Activated CD4-positive, alpha-beta T cell treated with anti-CD3 and anti-CD28 coated beads for 36 hours (primary cell): ENCODE results near the gene SEMA7A. TPM values are rescaled to one million over a fixed set of nuclear protein-coding genes. Genes with fewer than 3 reads are reported as not detected.
A peak's percentile ranks its signal among the peaks of the same experiment; 100 is the strongest.

ENCODE experiments used
- ATAC-seq: fragments of 200-7000 bp; cut with Tn5 transposase; one replicate; pipeline ENCODE4 v1.10.0; 2021; ENCODE audit warnings: mild to moderate bottlenecking, moderate library complexity
- CTCF ChIA-PET: fragments of 350-600 bp; sonication (Branson Sonifier 250); formaldehyde crosslinking; loops from one replicate; lab custom pipeline; 2021; ENCODE audit warnings: antibody characterized with exemption; lab: Charles Lee
- POLR2A ChIA-PET: fragments of 350-600 bp; sonication (Branson Sonifier 250); formaldehyde crosslinking; loops from one replicate; lab custom pipeline; 2021; ENCODE audit warnings: antibody characterized with exemption, inconsistent platforms; lab: Charles Lee
- DNase-seq: peaks from one replicate; pipeline ENCODE4 v3.0.0-alpha.2; 2020
- H3K27ac Mint-ChIP-seq: one replicate; pipeline ENCODE4 v1.8.0; 2021; ENCODE audit warnings: mixed read lengths
- H3K27me3 Mint-ChIP-seq: one replicate; pipeline ENCODE4 v1.8.0; 2021; ENCODE audit warnings: mixed read lengths
- H3K36me3 Mint-ChIP-seq: one replicate; pipeline ENCODE4 v1.8.0; 2021; ENCODE audit warnings: low read depth, mixed read lengths
- H3K4me1 Mint-ChIP-seq: one replicate; pipeline ENCODE4 v1.8.0; 2021; ENCODE audit warnings: mixed read lengths
- H3K4me3 Mint-ChIP-seq: one replicate; pipeline ENCODE4 v1.8.0; 2021; ENCODE audit warnings: mild to moderate bottlenecking, moderate library complexity, mixed read lengths
- H3K9me3 Mint-ChIP-seq: one replicate; pipeline ENCODE4 v1.8.0; 2021; ENCODE audit warnings: low read depth, mixed read lengths
- intact Hi-C, 2 experiments: fragments of 100-400 bp; cut with DNase I in 1 of 2; cut with micrococcal nuclease in 1 of 2; formaldehyde crosslinking; loops; one replicate each; pipeline versions ENCODE4 v1.14.2 to v1.15.1; 2022 to 2024; cut with DNase I, micrococcal nuclease
- total RNA-seq, 2 experiments: library from RNA; stranded (reverse); gene quantifications; one replicate each; pipeline ENCODE4 v1.2.3, GENCODE V29; 2021

The SEMA7A gene
- total RNA-seq, 2 experiments from 2014 or later = 57.3 to 57.7 TPM

- no peak overlapping the region for H3K27ac Mint-ChIP-seq
- POLR2A ChIA-PET = interaction anchor here (0.6 kb wide), 1 partner anchor 33 kb away, joined by 3 read pairs; no protein-coding TSS in a partner anchor
- no peak for ATAC-seq
- no peak for DNase-seq
- no peak overlapping the region for H3K4me3 Mint-ChIP-seq
- intact Hi-C loops = loop anchor here in 1 of 2 experiments (5.0 kb wide), 1 partner anchor 40 kb away; no protein-coding TSS in a partner anchor
- H3K4me1 Mint-ChIP-seq = peaks cover 18% of the 10 kb centered on the region
- no peaks in the 10 kb centered on the region for H3K27me3 Mint-ChIP-seq
- CTCF ChIA-PET = interaction anchor here (0.6 to 1.6 kb wide), 5 partner anchors 11 to 727 kb away, joined by 3 to 8 read pairs (median 5); no protein-coding TSS in a partner anchor
- H3K36me3 Mint-ChIP-seq = peaks cover 38% of the 10 kb centered on the region
- no peaks in the 10 kb centered on the region for H3K9me3 Mint-ChIP-seq
These were observed 18.4 kb upstream of the SEMA7A start for GRCh38 chr15:74451861-74452835.

GRCh38 chr15:74451322-74451721, 17.6 kb upstream of the SEMA7A start:
- H3K4me3 Mint-ChIP-seq = no peak overlapping the region
- no peaks in the 10 kb centered on the region for H3K27me3 Mint-ChIP-seq
- peaks cover 18% of the 10 kb centered on the region for H3K4me1 Mint-ChIP-seq
- ChIA-PET CTCF (interaction anchor here (0.6 to 1.5 kb wide), 4 partner anchors 10 to 728 kb away, joined by 3 to 5 read pairs (median 4); no protein-coding TSS in a partner anchor), POLR2A (interaction anchor here (0.6 kb wide), 1 partner anchor 32 kb away, joined by 3 read pairs; no protein-coding TSS in a partner anchor)
- no peaks in the 10 kb centered on the region for H3K9me3 Mint-ChIP-seq
- H3K36me3 Mint-ChIP-seq = peaks cover 41% of the 10 kb centered on the region
- intact Hi-C loops = loop anchor here in 1 of 2 experiments (5.0 kb wide), 1 partner anchor 41 kb away; no protein-coding TSS in a partner anchor
- no peak overlapping the region for H3K27ac Mint-ChIP-seq
- no peak for DNase-seq
- ATAC-seq = no peak

GRCh38 chr15:74449643-74450205, 16.0 kb upstream of the SEMA7A start:
- POLR2A ChIA-PET = interaction anchor here (0.6 kb wide), 1 partner anchor 11 kb away, joined by 3 read pairs; no protein-coding TSS in a partner anchor
- CTCF ChIA-PET = interaction anchor here (1.0 to 2.4 kb wide), 2 partner anchors 10 to 47 kb away, joined by 3 to 8 read pairs; no protein-coding TSS in a partner anchor
- peaks cover 9% of the 10 kb centered on the region for H3K4me1 Mint-ChIP-seq
- intact Hi-C loops = loop anchor here in 1 of 2 experiments (5.0 kb wide), 1 partner anchor 43 kb away; no protein-coding TSS in a partner anchor
- H3K27ac Mint-ChIP-seq = no peak overlapping the region
- H3K27me3 Mint-ChIP-seq = no peaks in the 10 kb centered on the region
- DNase-seq (no peak), ATAC-seq (no peak)
- H3K4me3 Mint-ChIP-seq = no peak overlapping the region
- no peaks in the 10 kb centered on the region for H3K9me3 Mint-ChIP-seq
- peaks cover 35% of the 10 kb centered on the region for H3K36me3 Mint-ChIP-seq

GRCh38 chr15:74449095-74449494, 15.3 kb upstream of the SEMA7A start:
- Mint-ChIP-seq H3K27me3 (no peaks in the 10 kb centered on the region), H3K4me1 (peaks cover 5% of the 10 kb centered on the region), H3K27ac (no peak overlapping the region), H3K36me3 (peaks cover 31% of the 10 kb centered on the region), H3K9me3 (no peaks in the 10 kb centered on the region), H3K4me3 (no peak overlapping the region)
- POLR2A ChIA-PET = no interaction called here
- ATAC-seq = no peak
- intact Hi-C loops = no loop called here
- no peak for DNase-seq
- CTCF ChIA-PET = interaction anchor here (0.6 to 2.4 kb wide), 3 partner anchors 10 to 130 kb away, joined by 3 to 8 read pairs (median 3); no protein-coding TSS in a partner anchor

- POLR2A ChIA-PET = no interaction called here
- no peak overlapping the region for H3K27ac Mint-ChIP-seq
- peaks cover 24% of the 10 kb centered on the region for H3K36me3 Mint-ChIP-seq
- H3K27me3 Mint-ChIP-seq = no peaks in the 10 kb centered on the region
- DNase-seq = no peak
- intact Hi-C loops = no loop called here
- CTCF ChIA-PET = interaction anchor here (0.9 to 2.1 kb wide), 3 partner anchors 11 to 78 kb away, joined by 3 to 7 read pairs (median 6); partner anchors contain the start of gene CYP11A1
- H3K4me1 Mint-ChIP-seq = no peaks in the 10 kb centered on the region
- no peak overlapping the region for H3K4me3 Mint-ChIP-seq
- H3K9me3 Mint-ChIP-seq = no peaks in the 10 kb centered on the region
- no peak for ATAC-seq
These were observed 12.3 kb upstream of the SEMA7A start for GRCh38 chr15:74445816-74446763.

GRCh38 chr15:74444106-74445062, 10.6 kb upstream of the SEMA7A start:
- Mint-ChIP-seq H3K4me3 (no peak overlapping the region), H3K4me1 (no peaks in the 10 kb centered on the region), H3K27me3 (no peaks in the 10 kb centered on the region), H3K9me3 (no peaks in the 10 kb centered on the region), H3K27ac (no peak overlapping the region), H3K36me3 (peaks cover 20% of the 10 kb centered on the region)
- POLR2A ChIA-PET = no interaction called here
- ATAC-seq = no peak
- CTCF ChIA-PET = interaction anchor here (11.0 to 11.3 kb wide), 2 partner anchors 62 to 71 kb away, joined by 137 to 176 read pairs; no protein-coding TSS in a partner anchor
- DNase-seq = no peak
- intact Hi-C loops = no loop called here

GRCh38 chr15:74443100-74443909, 9.5 kb upstream of the SEMA7A start:
- Mint-ChIP-seq H3K27me3 (no peaks in the 10 kb centered on the region), H3K4me3 (no peak overlapping the region), H3K9me3 (no peaks in the 10 kb centered on the region), H3K27ac (peak overlapping the region; percentile 15), H3K4me1 (peaks cover 6% of the 10 kb centered on the region), H3K36me3 (peaks cover 16% of the 10 kb centered on the region)
- intact Hi-C loops = no loop called here
- CTCF ChIA-PET = interaction anchor here (0.8 to 11.3 kb wide), 6 partner anchors 10 to 471 kb away, joined by 3 to 176 read pairs (median 8); no protein-coding TSS in a partner anchor
- ATAC-seq (no peak), DNase-seq (no peak)
- POLR2A ChIA-PET = no interaction called here

- H3K9me3 Mint-ChIP-seq = no peaks in the 10 kb centered on the region
- DNase-seq (no peak), ATAC-seq (no peak)
- H3K4me1 Mint-ChIP-seq = peaks cover 7% of the 10 kb centered on the region
- no peaks in the 10 kb centered on the region for H3K27me3 Mint-ChIP-seq
- no peak overlapping the region for H3K4me3 Mint-ChIP-seq
- POLR2A ChIA-PET = no interaction called here
- H3K27ac Mint-ChIP-seq = no peak overlapping the region
- H3K36me3 Mint-ChIP-seq = peaks cover 11% of the 10 kb centered on the region
- intact Hi-C loops = no loop called here
- CTCF ChIA-PET = interaction anchor here (0.8 to 11.3 kb wide), 12 partner anchors 11 to 470 kb away, joined by 3 to 176 read pairs (median 4); no protein-coding TSS in a partner anchor
These were observed 8.8 kb upstream of the SEMA7A start for GRCh38 chr15:74442604-74443003.

GRCh38 chr15:74442063-74442462, 8.3 kb upstream of the SEMA7A start:
- intact Hi-C loops = no loop called here
- ATAC-seq (no peak), DNase-seq (no peak)
- H3K36me3 Mint-ChIP-seq = peaks cover 11% of the 10 kb centered on the region
- H3K9me3 Mint-ChIP-seq = no peaks in the 10 kb centered on the region
- POLR2A ChIA-PET = no interaction called here
- no peaks in the 10 kb centered on the region for H3K27me3 Mint-ChIP-seq
- CTCF ChIA-PET = interaction anchor here (0.8 to 11.3 kb wide), 14 partner anchors 10 to 469 kb away, joined by 3 to 176 read pairs (median 5); no protein-coding TSS in a partner anchor
- no peak overlapping the region for H3K4me3 Mint-ChIP-seq
- H3K27ac Mint-ChIP-seq = no peak overlapping the region
- peaks cover 7% of the 10 kb centered on the region for H3K4me1 Mint-ChIP-seq
